Natural killer cell (primary cell): ENCODE measurements around the gene SMAD7. TPM values are rescaled to one million over a fixed set of nuclear protein-coding genes. Genes with fewer than 3 reads are reported as not detected.
A peak's percentile ranks its signal among the peaks of the same experiment; 100 is the strongest.

ENCODE experiments used
- ATAC-seq, 3 donors: fragments of 150-1000 bp in 2 of 3; fragments of 200-7000 bp in 1 of 3; cut with Tn5 transposase; 1 replicate in 1 of 3; 2 replicates in 2 of 3; pipeline ENCODE4 v1.10.0; 2021; ENCODE audit warnings: mild to moderate bottlenecking in 2 of 3, moderate library complexity in 2 of 3
- DNase-seq, 2 donors: peaks; one replicate each; pipeline versions ENCODE4 v3.0.0 to v3.0.0-alpha.2; 2013 to 2021; ENCODE audit warnings: mixed read lengths in 1 of 2
- H3K27ac ChIP-seq: one replicate; pipeline ENCODE4 v1.5.1; 2013; ENCODE audit warnings: mild to moderate bottlenecking, low read length
- H3K27me3 ChIP-seq: one replicate; pipeline ENCODE4 v1.6.1; 2013; ENCODE audit warnings: low read length; ENCODE audit not compliant: control insufficient read depth, insufficient read depth
- H3K36me3 ChIP-seq: one replicate; pipeline ENCODE4 v1.6.1; 2013; ENCODE audit warnings: low read length; ENCODE audit not compliant: control insufficient read depth, insufficient read depth
- H3K4me1 ChIP-seq: one replicate; pipeline ENCODE4 v1.6.1; 2013; ENCODE audit warnings: low read length; ENCODE audit not compliant: control insufficient read depth, insufficient read depth
- H3K4me3 ChIP-seq: one replicate; pipeline ENCODE4 v1.5.1; 2013; ENCODE audit warnings: low read length
- H3K9me3 ChIP-seq: one replicate; pipeline ENCODE4 v1.6.1; 2013; ENCODE audit warnings: low read length; ENCODE audit not compliant: control insufficient read depth, insufficient read depth
- H3K27ac Mint-ChIP-seq, 2 donors: one replicate each; pipeline ENCODE4 v1.8.0; 2022; ENCODE audit warnings: mild to moderate bottlenecking in 2 of 2, mixed read lengths in 2 of 2, moderate library complexity in 1 of 2
- H3K27me3 Mint-ChIP-seq, 2 donors: one replicate each; pipeline ENCODE4 v1.8.0; 2022; ENCODE audit warnings: low read depth in 2 of 2, mixed read lengths in 2 of 2
- H3K36me3 Mint-ChIP-seq: one replicate; pipeline ENCODE4 v1.8.0; 2022; ENCODE audit warnings: mixed read lengths
- H3K4me1 Mint-ChIP-seq, 2 donors: one replicate each; pipeline ENCODE4 v1.8.0; 2022; ENCODE audit warnings: mixed read lengths in 2 of 2
- H3K4me3 Mint-ChIP-seq: one replicate; pipeline ENCODE4 v1.8.0; 2022; ENCODE audit warnings: mild to moderate bottlenecking, moderate library complexity, mixed read lengths
- H3K9me3 Mint-ChIP-seq, 2 donors: one replicate each; pipeline ENCODE4 v1.8.0; 2022; ENCODE audit warnings: mixed read lengths in 2 of 2
- whole genome bisulfite sequencing: methylation state at CpG from one replicate; pipeline ENCODE4 v1.1.7; 2013; ENCODE audit warnings: missing lambda C conversion rate; ENCODE audit not compliant: insufficient coverage; 5-methylcytosine and 5-hydroxymethylcytosine counted together
- intact Hi-C: fragments of 100-400 bp; cut with micrococcal nuclease; formaldehyde crosslinking; loops from one replicate; pipeline ENCODE4 v1.14.2; 2022
- total RNA-seq, 4 donors: library from RNA; stranded (reverse); fragments of 120-200 nt in 1 of 4; gene quantifications; one replicate each; pipeline versions ENCODE4 v1.2.3 to v1.2.4, GENCODE V29; 2013 to 2022
- TF ChIP-seq, protein P1 (sequence below): fragments of 200-600 bp; IDR thresholded peaks from one replicate; pipeline ENCODE4 v1.8.0; 2022; ENCODE audit warnings: antibody characterized with exemption

Gene SMAD7
- total RNA-seq, 3 donors from 2014 or later (not counting 1 experiment from before 2014, with no cell fraction given), result 127 to 204 (median 182) TPM

DNA sequence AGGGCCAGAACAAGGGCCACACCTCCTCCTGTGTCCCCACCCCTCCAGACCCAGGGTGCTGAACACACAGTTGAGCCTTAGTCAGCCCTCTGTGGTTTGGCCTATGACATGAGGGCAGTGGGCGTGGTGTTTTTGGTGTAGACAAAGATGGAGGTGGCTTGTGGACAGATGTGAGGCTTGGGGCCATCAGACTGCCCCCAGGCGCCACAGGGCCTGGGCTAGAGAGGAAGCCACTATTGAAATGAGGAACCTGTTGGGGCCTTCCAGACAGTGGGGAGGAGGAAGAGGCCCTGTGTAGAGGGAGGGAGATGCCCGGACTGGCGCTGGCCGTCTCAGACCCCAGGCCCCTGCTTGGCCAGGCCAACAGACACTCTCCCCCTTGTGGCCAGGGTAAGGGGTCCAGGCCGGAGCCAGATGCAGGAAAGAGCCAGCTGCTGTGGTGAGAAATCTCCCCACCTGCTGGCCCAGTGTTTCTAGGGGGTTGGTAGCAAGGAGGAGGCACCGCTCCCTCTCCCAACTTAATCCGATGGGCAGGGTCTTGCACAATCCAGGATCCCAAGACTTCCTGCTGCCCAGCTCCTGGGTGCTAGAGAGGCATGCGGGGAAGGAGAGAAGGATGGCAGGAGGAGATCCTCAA is 53.8 kb downstream of the SMAD7 start:
- WGBS, result 52% methylated on average over 9 of the region's 9 CpGs
- Histone ChIP-seq H3K4me1 (peaks cover 28% of the 10 kb centered on the region), H3K9me3 (no peaks in the 10 kb centered on the region), H3K27ac (no peak overlapping the region), H3K4me3 (no peak overlapping the region), H3K27me3 (no peaks in the 10 kb centered on the region), H3K36me3 (no peaks in the 10 kb centered on the region)
- Mint-ChIP-seq H3K4me1 (peaks cover 34 to 42% of the 10 kb centered on the region in 2 donors), H3K27ac (peak overlapping the region; percentile 67 to 82), H3K9me3 (no peaks in the 10 kb centered on the region), H3K4me3 (no peak overlapping the region), H3K27me3 (peaks cover 0 to 3% of the 10 kb centered on the region in 2 donors), H3K36me3 (no peaks in the 10 kb centered on the region)
- TF ChIP-seq, protein P1, sequence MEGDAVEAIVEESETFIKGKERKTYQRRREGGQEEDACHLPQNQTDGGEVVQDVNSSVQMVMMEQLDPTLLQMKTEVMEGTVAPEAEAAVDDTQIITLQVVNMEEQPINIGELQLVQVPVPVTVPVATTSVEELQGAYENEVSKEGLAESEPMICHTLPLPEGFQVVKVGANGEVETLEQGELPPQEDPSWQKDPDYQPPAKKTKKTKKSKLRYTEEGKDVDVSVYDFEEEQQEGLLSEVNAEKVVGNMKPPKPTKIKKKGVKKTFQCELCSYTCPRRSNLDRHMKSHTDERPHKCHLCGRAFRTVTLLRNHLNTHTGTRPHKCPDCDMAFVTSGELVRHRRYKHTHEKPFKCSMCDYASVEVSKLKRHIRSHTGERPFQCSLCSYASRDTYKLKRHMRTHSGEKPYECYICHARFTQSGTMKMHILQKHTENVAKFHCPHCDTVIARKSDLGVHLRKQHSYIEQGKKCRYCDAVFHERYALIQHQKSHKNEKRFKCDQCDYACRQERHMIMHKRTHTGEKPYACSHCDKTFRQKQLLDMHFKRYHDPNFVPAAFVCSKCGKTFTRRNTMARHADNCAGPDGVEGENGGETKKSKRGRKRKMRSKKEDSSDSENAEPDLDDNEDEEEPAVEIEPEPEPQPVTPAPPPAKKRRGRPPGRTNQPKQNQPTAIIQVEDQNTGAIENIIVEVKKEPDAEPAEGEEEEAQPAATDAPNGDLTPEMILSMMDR, result no peak
- DNase-seq (peak; percentile 32 to 39), ATAC-seq (peak; percentile 89 to 90 (median 89))
- intact Hi-C loops, result no loop called here

DNA sequence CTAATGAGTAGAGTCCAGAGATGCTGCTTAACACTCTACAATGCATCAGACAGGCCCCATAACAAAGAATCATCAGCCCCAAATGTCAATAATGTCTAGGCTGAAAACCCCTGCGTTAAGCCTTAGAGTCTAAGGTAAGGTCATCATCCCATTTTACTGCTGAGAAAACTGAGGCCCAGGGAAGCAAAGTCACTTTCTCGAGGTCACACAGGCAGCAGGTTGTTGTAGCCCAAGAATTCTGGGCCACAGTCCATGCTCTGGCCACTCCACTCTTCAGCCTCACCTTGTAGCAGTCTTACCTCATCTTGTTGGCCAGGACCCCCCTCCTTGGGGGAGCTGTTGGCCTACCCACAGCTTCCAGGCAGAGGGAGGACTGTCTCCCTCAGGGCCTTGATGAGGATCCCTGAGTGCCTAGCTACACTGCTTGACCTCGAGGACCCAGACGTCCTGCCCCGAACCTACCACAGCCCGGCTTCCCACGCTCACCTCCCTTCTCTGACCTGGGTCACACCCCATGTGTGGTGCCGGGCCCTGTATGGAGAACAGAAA is 54.4 kb downstream of the SMAD7 start:
- H3K4me1 Mint-ChIP-seq, result peaks cover 34 to 39% of the 10 kb centered on the region in 2 donors
- H3K9me3 ChIP-seq, result no peaks in the 10 kb centered on the region
- no peaks in the 10 kb centered on the region for H3K36me3 ChIP-seq
- no peak overlapping the region for H3K4me3 Mint-ChIP-seq
- no peaks in the 10 kb centered on the region for H3K36me3 Mint-ChIP-seq
- H3K27me3 ChIP-seq, result no peaks in the 10 kb centered on the region
- H3K27me3 Mint-ChIP-seq, result peaks cover 0 to 3% of the 10 kb centered on the region in 2 donors
- no peak overlapping the region for H3K27ac ChIP-seq
- intact Hi-C loops, result no loop called here
- H3K4me1 ChIP-seq, result peaks cover 28% of the 10 kb centered on the region
- WGBS, result 63% methylated on average over 8 of the region's 8 CpGs
- TF ChIP-seq, protein P1, result no peak
- ATAC-seq (no peak), DNase-seq (no peak)
- H3K4me3 ChIP-seq, result no peak overlapping the region
- peak overlapping the region; percentile 67 to 82 for H3K27ac Mint-ChIP-seq
- H3K9me3 Mint-ChIP-seq, result no peaks in the 10 kb centered on the region

DNA sequence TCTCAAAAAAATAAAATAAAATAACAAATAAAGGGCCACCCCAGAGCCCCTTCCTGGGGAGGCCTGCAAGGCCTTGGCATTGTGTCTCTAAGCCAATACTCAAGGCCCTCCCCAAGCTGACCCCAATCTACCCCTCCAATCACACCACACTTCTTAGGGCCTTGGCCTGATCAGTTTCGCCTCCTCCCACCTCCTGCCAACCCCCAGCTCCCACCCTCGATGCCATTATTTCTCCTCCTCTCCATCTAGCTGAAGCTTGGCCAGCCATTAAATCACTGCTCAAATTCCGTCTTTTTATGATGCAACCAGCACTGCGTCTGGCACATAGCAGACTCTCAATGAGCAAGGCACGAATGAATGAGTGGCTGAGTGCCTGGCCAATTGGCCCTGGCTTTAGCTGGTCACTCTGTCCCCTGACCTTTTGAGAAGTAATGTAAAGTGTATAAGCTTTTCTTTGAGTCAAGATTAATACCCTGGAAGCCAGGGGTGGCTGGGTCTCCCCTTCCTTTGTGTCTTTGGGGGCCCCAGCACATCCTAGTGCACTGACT is 55.9 kb downstream of the SMAD7 start:
- no peaks in the 10 kb centered on the region for H3K9me3 Mint-ChIP-seq
- 97% methylated on average over 5 of the region's 5 CpGs for WGBS
- TF ChIP-seq, protein P1, result no peak
- no peaks in the 10 kb centered on the region for H3K36me3 Mint-ChIP-seq
- no peak overlapping the region for H3K27ac ChIP-seq
- intact Hi-C loops, result no loop called here
- peak overlapping the region in 1 of 2 donors; percentile 13 for H3K27ac Mint-ChIP-seq
- H3K36me3 ChIP-seq, result no peaks in the 10 kb centered on the region
- peaks cover 28 to 37% of the 10 kb centered on the region in 2 donors for H3K4me1 Mint-ChIP-seq
- no peaks in the 10 kb centered on the region for H3K27me3 Mint-ChIP-seq
- H3K4me3 ChIP-seq, result no peak overlapping the region
- no peak overlapping the region for H3K4me3 Mint-ChIP-seq
- H3K27me3 ChIP-seq, result no peaks in the 10 kb centered on the region
- DNase-seq (no peak), ATAC-seq (no peak)
- no peaks in the 10 kb centered on the region for H3K9me3 ChIP-seq
- H3K4me1 ChIP-seq, result peaks cover 28% of the 10 kb centered on the region
